Subcutaneous adipose tissue (tissue), 4 donors: ENCODE results near the gene P2RY1. TPM values are rescaled to one million over a fixed set of nuclear protein-coding genes. Genes with fewer than 3 reads are reported as not detected.

Experiments
- CTCF ChIP-seq: fragments of 450-650 bp; IDR thresholded peaks from one replicate; pipeline ENCODE4 v1.5.1; 2016; ENCODE audit warnings: low read depth, mild to moderate bottlenecking, control low read depth, antibody characterized with exemption, moderate library complexity
- total RNA-seq, 4 donors: library from RNA; depleted of rRNA; stranded (reverse); fragments of >200 nt; gene quantifications; one replicate each; pipeline ENCODE4 v1.1.0, GENCODE V29; 2016

Gene P2RY1
- total RNA-seq, 4 donors from 2014 or later, result 2.8 to 14.3 (median 7.1) TPM

- TF ChIP-seq CTCF, result no peak
Measured at GRCh38 chr3:152828075-152828840, 6.7 kb upstream of the P2RY1 start.

- TF ChIP-seq CTCF, result no peak
Measured at GRCh38 chr3:152830245-152830644, 4.7 kb upstream of the P2RY1 start.

GRCh38 chr3:152832046-152832445 is 2.9 kb upstream of the P2RY1 start:
- no peak for TF ChIP-seq CTCF

- no peak for TF ChIP-seq CTCF
Measured at GRCh38 chr3:152833089-152833488, 1.8 kb upstream of the P2RY1 start.

- no peak for TF ChIP-seq CTCF
Measured at GRCh38 chr3:152834191-152834775, 648 bp upstream of the P2RY1 start.

- no peak for TF ChIP-seq CTCF
Measured at GRCh38 chr3:152835601-152836102, 721 bp downstream of the P2RY1 start.

- TF ChIP-seq CTCF, result no peak
Measured at GRCh38 chr3:152836269-152836668, 1.3 kb downstream of the P2RY1 start.
